HG02970 (cell line): ENCODE data around the gene SPACA9.
A peak's percentile ranks its signal among the peaks of the same experiment; 100 is the strongest.

Experiments used
- ATAC-seq: cut with Tn5 transposase; IDR thresholded peaks from one replicate; pipeline ENCODE4 v1.9.1; 2021; ENCODE audit warnings: mild to moderate bottlenecking, moderate library complexity, moderate number of reproducible peaks; ENCODE audit not compliant: unreplicated experiment, low FRiP score

Gene SPACA9

GRCh38 chr9:132862533-132862932 is 16.2 kb upstream of the SPACA9 start:
- no peak for ATAC-seq

- ATAC-seq: no peak
Measured at GRCh38 chr9:132863096-132863495, 15.6 kb upstream of the SPACA9 start.

- no peak for ATAC-seq
Measured at GRCh38 chr9:132864277-132864676, 14.4 kb upstream of the SPACA9 start.

- no peak for ATAC-seq
Measured at GRCh38 chr9:132864691-132865090, 14.0 kb upstream of the SPACA9 start.

GRCh38 chr9:132866898-132867297 is 11.8 kb upstream of the SPACA9 start:
- no peak for ATAC-seq

- no peak for ATAC-seq
Measured at GRCh38 chr9:132869266-132869665, 9.4 kb upstream of the SPACA9 start.

- ATAC-seq: no peak
Measured at GRCh38 chr9:132873403-132873802, 5.3 kb upstream of the SPACA9 start.

GRCh38 chr9:132875159-132875558 is 3.5 kb upstream of the SPACA9 start:
- ATAC-seq: no peak

- no peak for ATAC-seq
Measured at GRCh38 chr9:132876849-132877248, 1.8 kb upstream of the SPACA9 start.

- no peak for ATAC-seq
Measured at GRCh38 chr9:132877458-132877823, 1.3 kb upstream of the SPACA9 start.

- peak; percentile 67 for ATAC-seq
Measured at GRCh38 chr9:132877824-132878694, 639 bp upstream of the SPACA9 start, which contains the start of gene AK8. AK8 (minus strand) TSS chr9:132878284; CDS start chr9:132878255, 29 bp downstream.

GRCh38 chr9:132879457-132880323 is 992 bp downstream of the SPACA9 start:
- no peak for ATAC-seq

- no peak for ATAC-seq
Measured at GRCh38 chr9:132880324-132880661, 1.6 kb downstream of the SPACA9 start.

- no peak for ATAC-seq
Measured at GRCh38 chr9:132881826-132882225, 3.1 kb downstream of the SPACA9 start.

- no peak for ATAC-seq
Measured at GRCh38 chr9:132882616-132883015, 3.9 kb downstream of the SPACA9 start.

- ATAC-seq: no peak
Measured at GRCh38 chr9:132883349-132884294, 4.9 kb downstream of the SPACA9 start.

GRCh38 chr9:132885720-132886333 is 7.1 kb downstream of the SPACA9 start:
- no peak for ATAC-seq

- ATAC-seq: no peak
Measured at GRCh38 chr9:132886334-132886725, 7.6 kb downstream of the SPACA9 start.

- ATAC-seq: no peak
Measured at GRCh38 chr9:132887181-132888120, 8.8 kb downstream of the SPACA9 start.
